ENCODE results near the gene DGKE.

- no peak for TF ChIP-seq CTCF (IDR thresholded peaks at IDR 0.05)
- TF ChIP-seq POLR2A (IDR thresholded peaks at IDR 0.05): no peak
Measured at GRCh38 chr17:56851008-56851407, 17.1 kb downstream of the DGKE start.
